Activated CD8-positive, alpha-beta memory T cell treated with anti-CD3 and anti-CD28 coated beads, Interleukin-2, amount 50 U/mL, for 48 hours (primary cell): Measurements from ENCODE around the gene HOXB3.

Experiments
- DNase-seq: peaks from one replicate; pipeline ENCODE4 v3.0.0-alpha.2; 2020

The HOXB3 gene

DNA sequence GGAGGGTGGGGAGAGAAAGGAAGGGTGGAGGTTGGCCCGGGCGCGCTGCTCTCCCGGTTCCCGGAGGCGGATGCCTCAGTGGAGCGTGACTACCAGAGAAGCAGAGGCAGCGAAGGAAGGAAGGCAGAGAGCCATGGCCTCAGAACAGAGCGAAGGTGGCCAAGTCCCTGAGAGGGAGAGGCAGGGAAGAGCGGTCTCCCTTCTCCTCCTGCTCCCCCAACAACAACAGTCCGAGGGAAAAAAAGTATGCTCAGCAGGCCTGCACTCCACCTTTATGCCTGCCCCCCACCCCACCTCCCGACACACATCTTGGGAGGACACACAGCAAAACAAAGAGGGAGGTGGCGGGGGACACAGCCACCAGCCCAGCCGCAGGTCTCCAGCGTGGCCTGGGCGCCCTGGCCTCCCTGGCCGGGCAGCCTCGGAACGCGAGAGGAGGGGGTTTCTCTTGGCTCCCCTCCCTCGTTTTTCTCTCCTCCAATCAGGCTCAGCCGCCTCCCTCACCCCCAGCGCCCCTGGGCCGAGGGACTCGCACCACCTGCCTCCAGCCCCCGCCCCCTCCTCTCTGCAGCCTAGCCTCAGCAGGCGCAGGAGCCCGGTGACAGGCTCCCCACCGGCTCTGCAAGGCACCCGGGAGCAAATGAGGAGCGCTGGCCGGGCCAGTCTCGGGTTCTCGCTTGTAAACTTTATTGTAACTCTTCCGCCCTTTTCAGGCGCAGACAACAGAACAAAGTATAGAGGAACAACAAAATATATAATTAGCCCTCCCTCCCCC is 21.8 kb upstream of the HOXB3 start:
- DNase-seq = no peak

DNA sequence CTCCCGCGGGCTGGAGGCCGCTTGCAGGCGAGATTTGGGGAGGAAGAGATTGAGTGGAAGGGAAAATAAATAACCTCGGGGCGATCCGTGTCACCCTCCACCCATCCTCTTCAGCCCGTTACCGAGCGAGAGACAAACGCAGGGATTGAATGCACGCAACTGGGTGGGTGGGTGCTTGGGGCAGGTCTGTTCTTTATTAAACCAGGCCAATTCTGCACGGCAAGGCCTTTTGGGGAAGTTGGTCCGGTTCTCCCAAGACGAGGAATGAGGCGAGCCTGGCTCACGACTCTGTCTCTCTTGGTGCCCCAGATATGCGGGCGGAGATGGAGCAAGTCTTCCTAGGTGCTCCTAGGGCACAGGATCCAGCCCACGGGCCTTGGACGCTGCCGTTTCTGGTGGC is 21.2 kb upstream of the HOXB3 start:
- DNase-seq = no peak

DNA sequence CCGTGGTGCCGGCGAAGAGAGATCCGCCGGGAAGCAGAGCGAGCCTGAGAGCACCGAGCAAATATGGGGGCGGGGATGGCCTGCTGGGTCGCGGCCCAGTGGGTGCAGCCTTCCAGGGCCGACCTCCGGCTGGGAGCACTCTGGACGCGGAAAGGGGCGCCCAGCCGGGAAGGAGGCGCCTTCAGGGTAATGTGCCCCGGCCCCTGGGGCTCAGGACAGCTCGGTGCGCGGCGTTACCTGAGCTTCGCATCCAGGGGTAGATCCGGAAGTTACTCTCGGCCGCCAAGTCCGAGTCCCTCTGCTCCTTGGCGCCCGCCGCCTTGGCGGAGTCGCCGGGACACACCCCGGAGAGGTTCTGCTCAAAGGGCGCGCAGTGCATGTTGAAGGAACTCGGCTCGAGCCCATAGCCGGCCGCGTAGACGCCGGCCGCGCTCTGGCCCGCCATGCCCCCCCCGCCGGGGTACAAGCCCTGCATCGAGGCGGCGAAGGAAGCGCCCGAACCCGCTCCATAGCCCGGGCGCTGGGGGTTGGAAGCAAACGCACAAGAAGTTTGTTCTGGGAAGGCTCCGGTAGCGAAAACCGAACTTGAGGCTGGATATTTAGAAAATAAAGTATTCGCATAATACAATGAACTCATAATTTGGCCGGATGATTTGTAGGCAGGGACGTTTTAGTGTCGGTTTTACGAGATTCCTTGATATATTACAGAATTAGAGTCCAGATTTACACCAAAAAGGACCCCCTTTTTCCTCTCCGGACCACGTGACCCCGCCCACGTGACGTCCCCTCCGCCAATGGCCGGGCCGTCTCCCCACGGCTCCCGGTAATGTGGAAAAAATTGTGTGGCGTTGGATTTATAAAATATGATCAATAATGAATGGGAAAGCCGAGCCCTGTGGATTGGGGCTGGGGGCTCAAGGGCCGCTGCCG is 20.5 kb upstream of the HOXB3 start, which contains the start of gene HOXB7:
Gene HOXB7 (minus strand): TSS at position 736 of the 930 bp plus-strand sequence. CDS start 99 bp downstream, at position 637.
- DNase-seq = peak; percentile 87

DNA sequence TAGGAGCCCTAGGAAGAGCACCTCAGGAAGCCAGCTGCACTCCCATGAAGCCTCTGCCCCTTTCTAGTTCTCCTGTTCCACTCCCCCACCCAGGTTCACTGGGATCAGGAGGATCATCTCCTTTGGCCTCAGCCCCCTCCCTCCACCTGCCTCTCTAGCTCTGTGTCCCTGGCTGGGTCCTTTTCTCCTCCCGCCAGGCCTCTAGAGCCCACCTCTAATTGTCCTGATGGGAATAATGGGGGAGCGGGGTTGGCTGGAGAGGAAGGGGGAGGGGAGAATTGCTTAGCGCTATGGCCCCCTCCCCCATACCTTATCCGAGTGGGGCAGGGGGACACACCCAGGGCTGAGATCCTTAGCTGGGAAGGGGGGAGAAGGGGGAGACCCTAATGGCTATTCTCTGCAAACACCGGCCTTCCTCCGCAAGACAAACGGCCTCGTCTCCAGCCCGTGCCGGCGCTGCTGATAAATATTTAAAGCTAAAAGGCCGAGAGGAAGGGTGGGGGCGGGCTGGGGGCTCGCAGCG is 19.8 kb upstream of the HOXB3 start:
- no peak for DNase-seq

DNA sequence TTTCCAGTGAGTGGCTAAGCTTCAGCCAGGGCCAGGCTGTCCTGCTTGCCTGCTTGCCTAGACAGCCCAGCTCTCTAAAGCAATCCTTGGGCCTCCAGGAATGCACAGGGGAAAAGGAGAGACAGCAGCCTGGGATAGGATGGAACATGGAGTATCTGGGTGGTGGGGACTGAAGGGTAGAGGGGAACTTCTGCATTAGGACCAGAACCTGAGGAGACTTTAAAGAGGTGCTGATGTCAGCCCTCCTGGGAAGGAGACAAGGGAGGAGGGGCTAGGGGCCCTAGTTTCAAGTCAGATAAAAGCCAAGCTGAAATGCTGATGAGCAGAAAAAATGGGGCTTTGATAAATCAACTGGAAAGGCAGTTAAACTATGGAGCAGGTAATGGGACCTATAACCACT is 19.0 kb upstream of the HOXB3 start:
- DNase-seq = no peak

DNA sequence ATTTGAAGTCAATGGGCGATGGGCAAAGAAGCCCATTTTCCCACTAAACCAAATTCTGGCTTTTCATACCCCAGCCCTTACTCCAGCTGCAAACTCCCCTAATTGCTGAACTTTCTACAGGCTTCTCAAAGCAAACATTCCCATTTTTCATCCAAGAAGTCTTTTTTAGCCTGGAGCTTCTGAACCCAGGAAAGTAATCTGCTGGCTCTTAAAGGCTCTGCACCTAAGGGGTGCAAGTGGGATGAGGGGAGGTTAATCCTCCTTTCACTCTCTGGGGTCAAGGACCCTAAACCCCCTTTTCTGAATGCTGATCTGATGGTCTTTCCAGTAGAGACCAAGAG is 18.4 kb upstream of the HOXB3 start:
- no peak for DNase-seq

DNA sequence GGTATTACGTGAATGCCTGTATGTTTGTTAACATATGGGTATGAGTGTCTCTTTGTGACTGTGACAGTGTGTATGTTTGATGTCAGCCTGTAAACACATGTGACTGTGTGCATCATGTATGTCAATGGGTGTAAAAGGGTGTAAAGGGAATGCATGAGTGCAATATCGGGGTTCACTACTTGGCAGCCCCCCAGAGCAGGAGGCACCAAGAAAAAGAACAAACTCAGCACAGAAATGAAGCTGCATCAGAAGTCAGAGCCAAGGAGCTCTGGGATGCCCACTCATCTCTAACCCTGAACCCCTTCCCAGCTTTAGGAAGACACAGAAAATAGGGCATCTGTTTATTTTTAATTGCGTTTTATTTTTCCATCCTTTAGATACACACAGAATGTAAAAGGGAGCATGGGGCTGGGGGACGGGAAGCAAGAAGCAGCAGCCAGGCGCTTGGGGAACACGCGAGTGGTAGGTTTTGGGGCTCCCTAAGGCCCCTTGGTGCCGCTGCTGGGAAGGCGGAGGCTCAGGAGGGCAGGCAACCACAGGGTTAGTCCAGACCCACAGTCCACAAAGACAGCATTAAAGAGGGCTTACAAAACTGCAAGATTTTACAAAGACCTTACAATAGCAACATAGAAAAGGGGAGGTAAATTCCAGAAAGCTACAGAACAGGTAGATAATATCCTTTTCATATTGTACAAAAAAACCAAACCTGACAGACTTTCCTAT is 17.0 kb upstream of the HOXB3 start:
- DNase-seq = no peak

DNA sequence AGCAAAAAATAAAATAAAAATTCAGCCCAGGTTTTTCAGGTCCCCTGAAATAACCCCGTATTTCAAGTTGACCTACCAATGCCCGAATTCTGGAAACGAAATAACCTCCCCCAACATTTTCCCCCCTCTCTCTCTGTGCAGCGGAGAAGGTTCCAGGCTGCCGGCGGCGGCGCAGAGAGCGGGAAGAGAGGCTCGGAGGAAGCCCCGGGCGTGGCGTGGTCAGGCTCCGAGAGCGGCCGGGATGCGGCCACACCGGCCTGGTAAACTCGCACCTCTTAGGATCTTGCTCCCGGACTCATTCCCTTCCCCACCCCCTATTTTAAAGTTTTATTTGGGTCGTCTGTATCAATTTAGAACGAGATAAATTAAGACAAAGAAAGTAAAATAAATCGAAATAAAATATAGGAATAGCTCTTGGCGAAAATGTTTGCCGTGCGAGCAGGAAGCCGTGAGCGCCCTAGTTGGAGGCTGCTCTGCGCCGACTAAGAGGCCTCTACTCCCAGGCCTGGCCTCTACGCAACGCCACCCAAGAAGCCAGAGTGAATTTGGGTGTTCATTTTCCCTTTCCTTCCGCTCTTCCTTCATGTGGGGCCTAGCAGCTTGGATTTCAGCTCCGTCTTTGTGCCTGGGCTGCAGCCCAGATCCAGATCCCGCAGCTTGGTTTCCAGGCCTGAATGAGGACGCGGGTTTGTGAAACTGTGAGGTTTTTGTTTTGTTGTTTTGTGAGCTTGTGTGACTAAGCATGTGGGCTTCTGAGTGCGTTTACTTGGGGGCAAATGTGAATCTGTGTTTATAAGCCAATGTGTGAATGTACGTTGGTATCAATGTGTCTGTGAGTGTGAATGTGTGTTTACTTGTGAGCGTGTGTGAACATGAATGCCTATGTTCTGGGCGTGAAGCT is 16.2 kb upstream of the HOXB3 start:
- no peak for DNase-seq

DNA sequence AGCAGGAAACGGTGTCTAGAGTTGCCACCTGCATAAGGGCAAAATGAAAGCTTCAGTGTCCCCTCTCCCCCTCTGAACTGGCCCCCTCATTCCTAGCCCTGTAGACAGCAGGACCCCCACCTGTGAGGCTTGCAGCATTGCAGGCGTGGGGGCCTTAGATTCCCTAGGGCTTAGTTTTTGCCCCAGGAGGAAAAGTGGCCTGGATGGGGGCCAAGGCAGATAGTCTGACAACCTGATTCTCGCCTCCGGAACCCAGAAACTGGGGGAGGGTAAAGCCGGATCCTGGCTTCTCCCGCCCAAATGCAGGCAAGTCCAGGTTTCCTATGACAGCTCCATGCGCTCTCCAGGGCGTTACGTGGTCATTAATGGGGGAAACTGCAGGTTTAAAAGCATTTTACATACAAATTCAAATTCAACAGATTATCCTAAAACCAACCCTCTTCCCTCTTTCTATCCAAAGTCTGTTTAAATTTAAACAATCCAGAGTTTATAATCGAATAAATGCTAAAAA is 15.4 kb upstream of the HOXB3 start:
- no peak for DNase-seq

DNA sequence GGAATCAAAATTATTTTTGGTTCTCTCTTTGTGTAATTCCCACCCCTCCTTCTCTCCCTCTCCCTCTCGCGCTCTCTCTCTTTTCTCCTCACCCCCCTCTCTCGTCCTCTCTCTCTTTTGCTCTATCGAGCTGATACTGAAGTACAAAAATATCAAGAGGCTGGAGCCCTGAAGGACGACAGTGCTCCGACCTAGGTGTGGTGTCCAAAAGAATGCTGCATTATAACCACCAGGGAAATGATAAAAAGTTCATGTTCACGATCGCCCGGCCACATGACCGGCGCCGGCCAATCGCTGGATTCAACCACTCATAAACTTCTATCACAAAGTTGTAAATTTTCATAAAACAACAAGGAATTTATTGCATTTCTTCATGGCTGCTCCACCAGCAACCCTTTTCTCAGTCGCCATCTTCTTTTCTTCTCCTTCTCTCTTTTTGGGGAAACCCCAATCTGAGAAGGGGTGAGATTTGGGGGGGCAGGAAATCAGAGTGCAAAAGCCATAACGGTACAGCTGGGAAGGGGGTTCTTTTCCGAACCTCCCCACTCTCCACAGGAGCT is 14.8 kb upstream of the HOXB3 start, which contains the start of gene HOXB6:
Gene HOXB6 (minus strand): TSS at position 217 of the 560 bp plus-strand sequence. CDS start 6,836 bp downstream, outside the sequence.
- DNase-seq = no peak

DNA sequence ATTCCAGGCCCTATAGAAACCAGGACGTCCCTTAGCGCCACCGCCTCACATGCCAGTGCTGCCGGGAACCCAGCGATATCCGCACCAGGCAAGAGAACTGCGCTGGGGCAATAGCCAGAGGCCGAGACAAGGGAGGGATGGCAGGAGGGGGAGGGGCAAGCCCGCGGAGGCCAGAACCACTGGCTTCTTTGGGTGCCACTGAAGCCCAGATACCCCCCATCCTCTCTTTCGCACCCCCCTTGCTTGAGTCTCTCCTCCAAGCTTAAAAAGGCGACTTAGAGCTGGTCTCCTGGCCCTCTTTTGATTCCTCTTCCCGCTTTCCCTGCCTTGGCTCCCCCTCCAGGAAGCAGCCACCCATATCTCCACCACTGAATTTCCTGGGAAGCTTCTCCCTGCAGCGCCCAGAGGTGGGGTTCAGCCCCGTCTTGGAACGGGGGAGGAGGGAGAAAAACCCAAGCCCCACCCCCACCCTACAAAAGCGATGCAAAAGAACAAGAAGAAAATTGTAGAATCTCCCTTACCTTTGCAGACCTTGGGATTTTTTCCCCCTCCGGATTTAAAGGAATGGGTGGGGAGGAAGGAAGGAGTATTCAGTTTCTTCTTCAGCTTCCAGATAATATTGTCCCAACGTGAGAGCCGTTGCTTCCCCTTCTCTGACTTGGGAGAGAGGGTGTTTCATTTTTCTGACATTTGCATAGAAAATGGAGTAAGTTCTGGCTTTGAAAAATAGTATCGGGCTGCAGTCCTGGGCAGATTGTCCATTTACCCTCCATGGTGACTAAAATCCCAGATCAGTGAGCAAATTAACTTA is 14.1 kb upstream of the HOXB3 start:
- no peak for DNase-seq

DNA sequence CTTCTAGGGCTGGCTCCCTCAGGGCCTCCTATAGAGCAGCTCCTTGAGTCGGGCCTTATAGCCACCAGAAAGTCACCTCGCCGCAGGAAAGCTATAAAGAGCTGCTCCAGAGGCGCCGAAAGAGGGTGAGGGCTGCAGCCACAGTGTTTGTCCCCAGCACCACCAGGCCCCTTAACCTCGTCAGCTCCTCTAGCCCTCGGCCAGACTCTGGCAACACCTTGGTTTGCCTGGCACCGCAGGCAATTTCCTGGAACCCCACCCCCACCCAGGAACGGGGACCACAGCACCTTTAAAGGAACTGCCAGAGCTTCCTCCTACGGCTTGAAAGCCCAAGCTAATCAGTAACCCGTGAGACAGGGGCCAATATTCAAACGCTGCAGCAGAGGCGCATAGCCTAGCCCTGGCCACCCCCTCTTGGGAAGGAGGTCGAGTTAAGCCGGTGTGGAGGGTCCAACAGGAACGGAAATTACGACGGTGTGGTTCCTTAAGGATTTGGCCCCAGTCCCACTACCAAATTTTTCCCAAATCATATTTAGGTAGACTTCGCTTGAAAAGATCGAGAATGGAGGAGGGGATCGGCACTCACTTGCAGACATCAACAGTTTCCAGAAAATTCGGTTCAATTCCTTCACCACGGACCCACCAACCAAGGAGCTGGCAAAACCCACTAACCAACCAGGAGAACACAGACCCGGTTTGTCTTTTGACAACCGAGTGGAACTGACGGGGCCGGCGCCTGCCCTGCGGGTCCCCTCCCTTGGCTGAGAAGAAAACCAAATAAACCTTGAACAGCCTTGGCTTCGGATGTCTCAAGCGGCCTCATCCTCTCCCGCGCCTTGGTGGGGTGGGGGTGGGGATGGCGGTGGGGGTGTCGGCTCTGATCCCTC is 11.7 kb upstream of the HOXB3 start:
- no peak for DNase-seq

DNA sequence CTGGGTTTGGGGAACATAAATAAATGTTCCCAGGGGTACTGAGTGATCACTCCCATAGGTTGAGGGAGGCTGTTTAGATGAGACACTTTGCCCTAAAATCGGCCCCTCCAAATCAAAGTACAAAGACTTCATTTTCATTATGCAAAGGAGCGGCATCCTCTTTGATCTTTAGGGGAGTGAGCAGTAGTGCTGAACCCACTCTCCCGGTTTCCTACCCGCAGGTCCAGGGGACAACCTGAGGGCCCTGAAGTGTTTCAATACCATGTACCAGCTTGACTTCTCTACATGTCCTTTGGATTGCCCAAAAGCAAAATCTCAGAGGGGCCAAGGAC is 11.1 kb upstream of the HOXB3 start:
- no peak for DNase-seq

DNA sequence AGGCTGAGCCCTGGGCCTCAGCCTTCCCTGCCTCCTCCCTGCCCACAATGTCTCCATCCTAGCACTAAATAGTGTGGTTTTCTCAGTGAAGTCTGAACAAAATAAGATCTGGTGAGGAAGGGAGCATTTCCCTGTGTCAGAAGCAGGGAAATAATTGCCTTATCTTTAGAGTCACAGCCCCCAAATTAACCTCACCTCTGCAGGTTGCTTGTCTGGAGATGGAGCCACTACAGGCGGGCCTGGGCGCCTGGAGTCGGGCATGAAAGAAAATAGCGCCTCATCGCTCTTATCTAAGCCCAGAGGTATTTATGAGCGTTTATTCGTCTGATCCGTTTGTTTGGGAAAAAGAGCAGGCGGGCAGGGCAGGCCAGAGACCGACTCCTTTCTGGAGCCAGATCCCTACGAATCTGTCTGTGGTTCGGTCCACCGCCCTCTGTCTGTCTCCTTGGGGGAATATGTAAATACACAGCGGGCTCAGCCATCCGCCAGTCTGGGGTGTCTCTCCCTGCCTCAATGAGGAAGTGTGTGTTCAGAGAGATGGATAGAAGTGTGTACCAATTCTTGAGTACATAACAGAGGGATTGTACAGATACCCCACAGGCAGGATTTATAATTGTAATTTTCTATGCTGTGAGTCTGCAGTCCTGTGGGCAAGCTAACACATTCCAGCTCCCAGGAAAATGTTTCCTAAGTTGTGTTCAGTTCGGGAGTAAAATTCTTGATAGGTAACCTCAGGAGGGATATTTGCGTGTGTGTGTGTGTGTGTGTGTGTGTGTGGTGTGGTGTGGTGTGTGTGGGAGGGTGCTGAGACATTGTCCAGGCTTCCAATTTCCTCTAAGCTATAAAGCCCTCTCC is 10.4 kb upstream of the HOXB3 start:
- DNase-seq = no peak

DNA sequence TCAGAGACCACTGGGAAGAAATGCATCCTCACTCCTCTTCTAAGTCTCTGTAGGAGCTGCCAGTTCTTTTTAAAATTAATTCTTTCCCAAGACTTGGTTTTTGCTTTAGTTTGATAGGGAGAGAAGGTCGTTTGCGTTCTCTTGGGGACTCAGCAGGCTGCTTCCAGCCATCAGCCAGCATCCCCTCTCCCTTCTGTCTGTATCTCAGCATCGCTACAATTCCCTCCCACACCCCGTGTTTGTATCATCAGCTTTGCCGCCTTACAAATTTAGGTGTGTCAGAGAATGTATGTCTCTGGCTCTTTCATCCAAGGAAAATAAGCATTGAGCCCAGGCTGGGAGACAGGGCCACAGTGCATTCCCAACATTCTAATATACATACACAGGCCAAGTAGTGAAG is 9.3 kb upstream of the HOXB3 start:
- no peak for DNase-seq

DNA sequence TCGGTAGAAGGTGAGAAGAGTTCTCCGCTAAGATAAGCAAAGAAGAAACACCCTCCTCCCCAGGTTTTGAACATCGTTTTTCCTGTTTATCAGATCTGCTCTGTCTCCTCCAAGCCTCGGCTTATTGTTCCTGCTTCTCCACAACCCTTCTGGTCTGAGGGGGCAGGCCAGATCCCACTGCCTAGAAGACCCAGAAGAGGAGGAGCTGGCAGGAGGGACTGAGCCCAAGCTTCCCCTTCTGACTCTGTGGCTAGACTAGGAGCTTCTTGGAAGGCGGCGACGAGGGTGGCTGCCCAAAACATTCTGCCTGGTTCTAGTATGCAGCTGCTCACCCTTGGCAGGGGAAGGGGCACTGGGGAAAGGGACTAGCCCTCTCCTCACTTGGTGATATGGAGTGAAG is 8.7 kb upstream of the HOXB3 start:
- no peak for DNase-seq

DNA sequence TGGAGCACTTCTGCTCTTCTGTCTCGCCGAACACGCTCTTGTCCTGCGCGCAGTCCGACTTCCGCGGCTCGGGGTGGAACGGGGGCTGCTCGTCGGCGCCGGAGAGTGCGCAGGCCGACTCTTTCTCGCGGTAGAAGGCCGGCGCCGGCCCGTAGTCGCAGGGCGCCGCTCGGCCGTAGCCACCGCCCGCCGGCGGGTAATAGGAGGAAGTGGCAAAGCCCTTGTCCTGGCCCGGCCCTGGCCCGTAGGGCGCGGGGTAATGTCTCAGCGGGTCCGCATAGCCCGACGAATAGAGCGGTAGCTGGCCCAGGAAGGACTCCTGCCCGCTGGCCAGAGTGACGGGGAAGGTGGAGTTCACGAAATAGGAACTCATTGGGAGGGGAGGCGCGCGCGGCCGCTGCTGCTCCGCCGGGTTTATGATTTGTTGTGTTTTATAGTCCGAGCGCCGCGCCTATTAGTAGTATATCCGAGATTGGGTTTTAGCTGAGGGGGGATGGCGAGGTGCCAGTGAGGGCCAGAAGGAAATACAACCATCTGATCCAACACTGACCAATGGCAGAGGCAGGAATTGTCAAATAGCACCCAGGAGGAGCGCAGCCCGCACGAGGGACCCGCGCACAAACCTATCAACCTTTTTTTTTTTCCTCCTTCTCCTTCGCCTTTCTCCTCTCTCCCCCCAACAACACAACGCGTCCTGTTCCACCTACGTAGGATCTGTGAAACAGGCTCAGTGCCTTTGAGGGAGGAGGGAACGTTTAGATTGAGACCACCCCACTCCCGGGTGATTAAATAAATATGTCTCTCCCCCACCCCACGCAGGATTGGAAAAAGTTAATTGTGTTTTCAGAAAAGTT is 8.0 kb upstream of the HOXB3 start:
- no peak for DNase-seq

DNA sequence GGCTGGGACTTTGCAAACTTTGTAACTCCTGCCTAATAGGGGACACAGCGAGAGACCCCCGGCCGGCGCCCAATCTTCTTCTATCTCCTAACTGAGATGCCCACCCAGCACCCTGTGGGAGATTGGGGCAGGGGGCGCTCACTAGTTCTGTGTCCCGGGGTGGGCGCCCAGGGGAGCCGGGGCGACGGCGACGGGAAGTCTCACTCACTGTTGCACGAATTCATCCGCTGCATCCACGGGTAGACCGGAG is 7.4 kb upstream of the HOXB3 start:
- no peak for DNase-seq
